ENCODE data around the gene KLK1.

KLK1 gene

GRCh38 chr19:50823389-50824042 lies at the start of gene KLK1:
Gene KLK1, minus strand, starts transcription at chr19:50823787. Its CDS starts 39 bp downstream, at chr19:50823748.
- H3K36me3 ChIP-seq (ENCODE audit: insufficient read depth, low read length): no peaks in the 10 kb centered on the region
- H3K27me3 ChIP-seq (ENCODE audit: control insufficient read depth in 1 of 2, insufficient read depth in 2 of 2, low read length in 2 of 2): peaks cover 17 to 40% of the 10 kb centered on the region in 2 donors
- no peak within 1 kb of the TSS for H3K27ac ChIP-seq (ENCODE audit: low read depth, low read length)
- no peaks in the 10 kb centered on the region for H3K9me3 ChIP-seq (ENCODE audit: low read length)
- H3K4me3 ChIP-seq (ENCODE audit: low read depth in 1 of 2, low read length in 2 of 2): no peak within 1 kb of the TSS
- no peak within 1 kb of the TSS for H3K9ac ChIP-seq (ENCODE audit: low read length)
- no peaks in the 10 kb centered on the region for H3K4me1 ChIP-seq (ENCODE audit: insufficient read depth, low read length)

- no peak within 1 kb of the TSS for H3K4me3 ChIP-seq (ENCODE audit: low read depth in 1 of 2, low read length in 2 of 2)
- H3K4me1 ChIP-seq (ENCODE audit: insufficient read depth, low read length): no peaks in the 10 kb centered on the region
- peaks cover 9 to 34% of the 10 kb centered on the region in 2 donors for H3K27me3 ChIP-seq (ENCODE audit: control insufficient read depth in 1 of 2, insufficient read depth in 2 of 2, low read length in 2 of 2)
- no peak within 1 kb of the TSS for H3K9ac ChIP-seq (ENCODE audit: low read length)
- no peaks in the 10 kb centered on the region for H3K36me3 ChIP-seq (ENCODE audit: insufficient read depth, low read length)
- H3K27ac ChIP-seq (ENCODE audit: low read depth, low read length): no peak within 1 kb of the TSS
- no peaks in the 10 kb centered on the region for H3K9me3 ChIP-seq (ENCODE audit: low read length)
These were observed 49.5 kb upstream of the KLK1 start, which contains the start of gene KLK2 for GRCh38 chr19:50873056-50873455. Gene KLK2, plus strand, starts transcription at chr19:50873439. Its CDS starts 35 bp downstream, at chr19:50873474.

GRCh38 chr19:50870417-50871089 lies 47.0 kb upstream of the KLK1 start:
- H3K9ac ChIP-seq (ENCODE audit: low read length): no peak overlapping the region
- H3K27me3 ChIP-seq (ENCODE audit: control insufficient read depth in 1 of 2, insufficient read depth in 2 of 2, low read length in 2 of 2): peaks cover 0 to 20% of the 10 kb centered on the region in 2 donors
- no peak overlapping the region for H3K4me3 ChIP-seq (ENCODE audit: low read depth in 1 of 2, low read length in 2 of 2)
- no peaks in the 10 kb centered on the region for H3K4me1 ChIP-seq (ENCODE audit: insufficient read depth, low read length)
- no peaks in the 10 kb centered on the region for H3K9me3 ChIP-seq (ENCODE audit: low read length)
- no peak overlapping the region for H3K27ac ChIP-seq (ENCODE audit: low read depth, low read length)
- H3K36me3 ChIP-seq (ENCODE audit: insufficient read depth, low read length): no peaks in the 10 kb centered on the region

GRCh38 chr19:50869479-50869878 lies 45.9 kb upstream of the KLK1 start:
- H3K4me3 ChIP-seq (ENCODE audit: low read depth in 1 of 2, low read length in 2 of 2): no peak overlapping the region
- peaks cover 0 to 10% of the 10 kb centered on the region in 2 donors for H3K27me3 ChIP-seq (ENCODE audit: control insufficient read depth in 1 of 2, insufficient read depth in 2 of 2, low read length in 2 of 2)
- H3K27ac ChIP-seq (ENCODE audit: low read depth, low read length): no peak overlapping the region
- H3K9me3 ChIP-seq (ENCODE audit: low read length): no peaks in the 10 kb centered on the region
- H3K36me3 ChIP-seq (ENCODE audit: insufficient read depth, low read length): no peaks in the 10 kb centered on the region
- H3K4me1 ChIP-seq (ENCODE audit: insufficient read depth, low read length): no peaks in the 10 kb centered on the region
- no peak overlapping the region for H3K9ac ChIP-seq (ENCODE audit: low read length)

DNA sequence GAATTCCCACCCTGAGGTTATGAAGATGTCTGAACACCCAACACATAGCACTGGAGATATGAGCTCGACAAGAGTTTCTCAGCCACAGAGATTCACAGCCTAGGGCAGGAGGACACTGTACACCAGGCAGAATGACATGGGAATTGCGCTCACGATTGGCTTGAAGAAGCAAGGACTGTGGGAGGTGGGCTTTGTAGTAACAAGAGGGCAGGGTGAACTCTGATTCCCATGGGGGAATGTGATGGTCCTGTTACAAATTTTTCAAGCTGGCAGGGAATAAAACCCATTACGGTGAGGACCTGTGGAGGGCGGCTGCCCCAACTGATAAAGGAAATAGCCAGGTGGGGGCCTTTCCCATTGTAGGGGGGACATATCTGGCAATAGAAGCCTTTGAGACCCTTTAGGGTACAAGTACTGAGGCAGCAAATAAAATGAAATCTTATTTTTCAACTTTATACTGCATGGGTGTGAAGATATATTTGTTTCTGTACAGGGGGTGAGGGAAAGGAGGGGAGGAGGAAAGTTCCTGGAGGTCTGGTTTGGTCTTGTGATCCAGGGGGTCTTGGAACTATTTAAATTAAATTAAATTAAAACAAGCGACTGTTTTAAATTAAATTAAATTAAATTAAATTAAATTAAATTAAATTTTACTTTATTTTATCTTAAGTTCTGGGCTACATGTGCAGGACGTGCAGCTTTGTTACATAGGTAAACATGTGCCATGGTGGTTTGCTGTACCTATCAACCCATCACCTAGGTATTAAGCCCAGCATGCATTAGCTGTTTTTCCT lies 38.1 kb upstream of the KLK1 start:
- no peaks in the 10 kb centered on the region for H3K9me3 ChIP-seq (ENCODE audit: low read length)
- peaks cover 0 to 13% of the 10 kb centered on the region in 2 donors for H3K27me3 ChIP-seq (ENCODE audit: control insufficient read depth in 1 of 2, insufficient read depth in 2 of 2, low read length in 2 of 2)
- no peaks in the 10 kb centered on the region for H3K4me1 ChIP-seq (ENCODE audit: insufficient read depth, low read length)
- no peak overlapping the region for H3K4me3 ChIP-seq (ENCODE audit: low read depth in 1 of 2, low read length in 2 of 2)
- no peak overlapping the region for H3K9ac ChIP-seq (ENCODE audit: low read length)
- H3K27ac ChIP-seq (ENCODE audit: low read depth, low read length): no peak overlapping the region
- H3K36me3 ChIP-seq (ENCODE audit: insufficient read depth, low read length): no peaks in the 10 kb centered on the region

DNA sequence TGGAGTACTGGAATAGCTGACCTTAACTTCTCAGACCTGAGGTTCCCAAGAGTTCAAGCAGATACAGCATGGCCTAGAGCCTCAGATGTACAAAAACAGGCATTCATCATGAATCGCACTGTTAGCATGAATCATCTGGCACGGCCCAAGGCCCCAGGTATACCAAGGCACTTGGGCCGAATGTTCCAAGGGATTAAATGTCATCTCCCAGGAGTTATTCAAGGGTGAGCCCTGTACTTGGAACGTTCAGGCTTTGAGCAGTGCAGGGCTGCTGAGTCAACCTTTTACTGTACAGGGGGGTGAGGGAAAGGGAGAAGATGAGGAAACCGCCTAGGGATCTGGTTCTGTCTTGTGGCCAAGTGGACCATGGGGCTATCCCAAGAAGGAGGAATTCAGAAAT lies 37.4 kb upstream of the KLK1 start:
- Histone ChIP-seq H3K36me3 (ENCODE audit: insufficient read depth, low read length) (no peaks in the 10 kb centered on the region), H3K27ac (ENCODE audit: low read depth, low read length) (no peak overlapping the region), H3K9me3 (ENCODE audit: low read length) (no peaks in the 10 kb centered on the region), H3K27me3 (ENCODE audit: control insufficient read depth in 1 of 2, insufficient read depth in 2 of 2, low read length in 2 of 2) (peaks cover 0 to 13% of the 10 kb centered on the region in 2 donors), H3K4me3 (ENCODE audit: low read depth in 1 of 2, low read length in 2 of 2) (no peak overlapping the region), H3K4me1 (ENCODE audit: insufficient read depth, low read length) (no peaks in the 10 kb centered on the region), H3K9ac (ENCODE audit: low read length) (no peak overlapping the region)

DNA sequence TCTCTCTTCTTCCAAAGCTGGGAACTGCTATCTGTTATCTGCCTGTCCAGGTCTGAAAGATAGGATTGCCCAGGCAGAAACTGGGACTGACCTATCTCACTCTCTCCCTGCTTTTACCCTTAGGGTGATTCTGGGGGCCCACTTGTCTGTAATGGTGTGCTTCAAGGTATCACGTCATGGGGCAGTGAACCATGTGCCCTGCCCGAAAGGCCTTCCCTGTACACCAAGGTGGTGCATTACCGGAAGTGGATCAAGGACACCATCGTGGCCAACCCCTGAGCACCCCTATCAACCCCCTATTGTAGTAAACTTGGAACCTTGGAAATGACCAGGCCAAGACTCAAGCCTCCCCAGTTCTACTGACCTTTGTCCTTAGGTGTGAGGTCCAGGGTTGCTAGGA lies 36.3 kb upstream of the KLK1 start:
- Histone ChIP-seq H3K27me3 (ENCODE audit: control insufficient read depth in 1 of 2, insufficient read depth in 2 of 2, low read length in 2 of 2) (peaks cover 0 to 13% of the 10 kb centered on the region in 2 donors), H3K27ac (ENCODE audit: low read depth, low read length) (no peak overlapping the region), H3K4me3 (ENCODE audit: low read depth in 1 of 2, low read length in 2 of 2) (no peak overlapping the region), H3K4me1 (ENCODE audit: insufficient read depth, low read length) (no peaks in the 10 kb centered on the region), H3K36me3 (ENCODE audit: insufficient read depth, low read length) (no peaks in the 10 kb centered on the region), H3K9ac (ENCODE audit: low read length) (no peak overlapping the region), H3K9me3 (ENCODE audit: low read length) (no peaks in the 10 kb centered on the region)

DNA sequence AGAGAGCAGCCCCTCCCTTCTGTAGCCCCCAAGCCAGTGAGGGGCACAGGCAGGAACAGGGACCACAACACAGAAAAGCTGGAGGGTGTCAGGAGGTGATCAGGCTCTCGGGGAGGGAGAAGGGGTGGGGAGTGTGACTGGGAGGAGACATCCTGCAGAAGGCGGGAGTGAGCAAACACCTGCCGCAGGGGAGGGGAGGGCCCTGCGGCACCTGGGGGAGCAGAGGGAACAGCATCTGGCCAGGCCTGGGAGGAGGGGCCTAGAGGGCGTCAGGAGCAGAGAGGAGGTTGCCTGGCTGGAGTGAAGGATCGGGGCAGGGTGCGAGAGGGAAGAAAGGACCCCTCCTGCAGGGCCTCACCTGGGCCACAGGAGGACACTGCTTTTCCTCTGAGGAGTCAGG lies 35.3 kb upstream of the KLK1 start:
- no peaks in the 10 kb centered on the region for H3K36me3 ChIP-seq (ENCODE audit: insufficient read depth, low read length)
- no peaks in the 10 kb centered on the region for H3K9me3 ChIP-seq (ENCODE audit: low read length)
- H3K27me3 ChIP-seq (ENCODE audit: control insufficient read depth in 1 of 2, insufficient read depth in 2 of 2, low read length in 2 of 2): peaks cover 0 to 13% of the 10 kb centered on the region in 2 donors
- H3K27ac ChIP-seq (ENCODE audit: low read depth, low read length): no peak overlapping the region
- no peak overlapping the region for H3K9ac ChIP-seq (ENCODE audit: low read length)
- no peaks in the 10 kb centered on the region for H3K4me1 ChIP-seq (ENCODE audit: insufficient read depth, low read length)
- H3K4me3 ChIP-seq (ENCODE audit: low read depth in 1 of 2, low read length in 2 of 2): no peak overlapping the region

GRCh38 chr19:50857366-50857765 lies 33.8 kb upstream of the KLK1 start:
- H3K36me3 ChIP-seq (ENCODE audit: insufficient read depth, low read length): no peaks in the 10 kb centered on the region
- no peak overlapping the region for H3K4me3 ChIP-seq (ENCODE audit: low read depth in 1 of 2, low read length in 2 of 2)
- H3K9ac ChIP-seq (ENCODE audit: low read length): no peak overlapping the region
- no peaks in the 10 kb centered on the region for H3K9me3 ChIP-seq (ENCODE audit: low read length)
- no peak overlapping the region for H3K27ac ChIP-seq (ENCODE audit: low read depth, low read length)
- no peaks in the 10 kb centered on the region for H3K4me1 ChIP-seq (ENCODE audit: insufficient read depth, low read length)
- H3K27me3 ChIP-seq (ENCODE audit: control insufficient read depth in 1 of 2, insufficient read depth in 2 of 2, low read length in 2 of 2): peaks cover 0 to 13% of the 10 kb centered on the region in 2 donors

DNA sequence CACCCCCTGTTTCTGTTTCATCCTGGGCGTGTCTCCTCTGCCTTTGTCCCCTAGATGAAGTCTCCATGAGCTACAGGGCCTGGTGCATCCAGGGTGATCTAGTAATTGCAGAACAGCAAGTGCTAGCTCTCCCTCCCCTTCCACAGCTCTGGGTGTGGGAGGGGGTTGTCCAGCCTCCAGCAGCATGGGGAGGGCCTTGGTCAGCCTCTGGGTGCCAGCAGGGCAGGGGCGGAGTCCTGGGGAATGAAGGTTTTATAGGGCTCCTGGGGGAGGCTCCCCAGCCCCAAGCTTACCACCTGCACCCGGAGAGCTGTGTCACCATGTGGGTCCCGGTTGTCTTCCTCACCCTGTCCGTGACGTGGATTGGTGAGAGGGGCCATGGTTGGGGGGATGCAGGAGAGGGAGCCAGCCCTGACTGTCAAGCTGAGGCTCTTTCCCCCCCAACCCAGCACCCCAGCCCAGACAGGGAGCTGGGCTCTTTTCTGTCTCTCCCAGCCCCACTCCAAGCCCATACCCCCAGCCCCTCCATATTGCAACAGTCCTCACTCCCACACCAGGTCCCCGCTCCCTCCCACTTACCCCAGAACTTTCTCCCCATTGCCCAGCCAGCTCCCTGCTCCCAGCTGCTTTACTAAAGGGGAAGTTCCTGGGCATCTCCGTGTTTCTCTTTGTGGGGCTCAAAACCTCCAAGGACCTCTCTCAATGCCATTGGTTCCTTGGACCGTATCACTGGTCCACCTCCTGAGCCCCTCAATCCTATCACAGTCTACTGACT lies 31.2 kb upstream of the KLK1 start, which contains the start of gene KLK3:
Gene KLK3 (plus strand): TSS at position 280 of the 775 bp plus-strand sequence. CDS start 41 bp downstream, at position 321.
- H3K4me3 ChIP-seq (ENCODE audit: low read depth in 1 of 2, low read length in 2 of 2): no peak within 1 kb of the TSS
- no peak within 1 kb of the TSS for H3K27ac ChIP-seq (ENCODE audit: low read depth, low read length)
- no peaks in the 10 kb centered on the region for H3K36me3 ChIP-seq (ENCODE audit: insufficient read depth, low read length)
- H3K27me3 ChIP-seq (ENCODE audit: control insufficient read depth in 1 of 2, insufficient read depth in 2 of 2, low read length in 2 of 2): peaks cover 7 to 18% of the 10 kb centered on the region in 2 donors
- H3K9ac ChIP-seq (ENCODE audit: low read length): no peak within 1 kb of the TSS
- no peaks in the 10 kb centered on the region for H3K9me3 ChIP-seq (ENCODE audit: low read length)
- H3K4me1 ChIP-seq (ENCODE audit: insufficient read depth, low read length): no peaks in the 10 kb centered on the region

DNA sequence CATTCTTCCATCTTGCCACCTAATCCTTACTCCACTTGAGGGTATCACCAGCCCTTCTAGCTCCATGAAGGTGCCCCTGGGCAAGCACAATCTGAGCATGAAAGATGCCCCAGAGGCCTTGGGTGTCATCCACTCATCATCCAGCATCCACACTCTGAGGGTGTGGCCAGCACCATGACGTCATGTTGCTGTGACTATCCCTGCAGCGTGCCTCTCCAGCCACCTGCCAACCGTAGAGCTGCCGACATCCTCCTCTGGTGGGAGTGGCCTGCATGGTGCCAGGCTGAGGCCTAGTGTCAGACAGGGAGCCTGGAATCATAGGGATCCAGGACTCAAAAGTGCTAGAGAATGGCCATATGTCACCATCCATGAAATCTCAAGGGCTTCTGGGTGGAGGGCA lies 28.0 kb upstream of the KLK1 start:
- no peaks in the 10 kb centered on the region for H3K36me3 ChIP-seq (ENCODE audit: insufficient read depth, low read length)
- H3K9ac ChIP-seq (ENCODE audit: low read length): no peak overlapping the region
- H3K9me3 ChIP-seq (ENCODE audit: low read length): no peaks in the 10 kb centered on the region
- H3K4me1 ChIP-seq (ENCODE audit: insufficient read depth, low read length): no peaks in the 10 kb centered on the region
- H3K4me3 ChIP-seq (ENCODE audit: low read depth in 1 of 2, low read length in 2 of 2): no peak overlapping the region
- no peak overlapping the region for H3K27ac ChIP-seq (ENCODE audit: low read depth, low read length)
- H3K27me3 ChIP-seq (ENCODE audit: control insufficient read depth in 1 of 2, insufficient read depth in 2 of 2, low read length in 2 of 2): peaks cover 4 to 7% of the 10 kb centered on the region in 2 donors
